ENCODE results near the gene PCDHA10.
"Not testable (repeated sequence)": the region's sequence is repeated elsewhere in the genome, so short reads cannot be mapped to it uniquely, and the experiment has no call there.

The PCDHA10 gene

GRCh38 chr5:140855772-140856674 lies at the start of gene PCDHA10:
PCDHA10 (plus strand) TSS chr5:140855897; CDS start chr5:140856049, 152 bp downstream.
- DNase-seq = no peak

- DNase-seq = no peak
Observed at GRCh38 chr5:140806834-140807775, 48.6 kb upstream of the PCDHA10 start, which contains the start of gene PCDHA4. PCDHA4 (plus strand) TSS chr5:140807068.

GRCh38 chr5:140808241-140808888 lies 47.3 kb upstream of the PCDHA10 start:
- DNase-seq = not testable (repeated sequence)

- DNase-seq = no peak
Observed at GRCh38 chr5:140808889-140809291, 46.8 kb upstream of the PCDHA10 start.

GRCh38 chr5:140821375-140822280 lies 34.1 kb upstream of the PCDHA10 start, which contains the start of gene PCDHA5:
PCDHA5 (plus strand) TSS chr5:140821613.
- peak; percentile 56 for DNase-seq

- DNase-seq = no peak
Observed at GRCh38 chr5:140822281-140822629, 33.4 kb upstream of the PCDHA10 start.

GRCh38 chr5:140822969-140823368 lies 32.7 kb upstream of the PCDHA10 start:
- not testable (repeated sequence) for DNase-seq

GRCh38 chr5:140823475-140823874 lies 32.2 kb upstream of the PCDHA10 start:
- DNase-seq = no peak

GRCh38 chr5:140827704-140828361 lies 27.9 kb upstream of the PCDHA10 start, which contains the start of gene PCDHA6:
PCDHA6 (plus strand) TSS chr5:140827960; CDS start chr5:140828092, 132 bp downstream.
- DNase-seq = no peak

GRCh38 chr5:140828362-140828737 lies 27.3 kb upstream of the PCDHA10 start:
- no peak for DNase-seq

GRCh38 chr5:140829511-140830501 lies 25.9 kb upstream of the PCDHA10 start:
- DNase-seq = not testable (repeated sequence)

- DNase-seq = no peak
Observed at GRCh38 chr5:140833993-140834392, 21.7 kb upstream of the PCDHA10 start, which contains the start of gene PCDHA7. PCDHA7 (plus strand) TSS chr5:140834269; CDS start chr5:140834384, 115 bp downstream.

GRCh38 chr5:140834439-140835008 lies 21.2 kb upstream of the PCDHA10 start:
- not testable (repeated sequence) for DNase-seq

- no peak for DNase-seq
Observed at GRCh38 chr5:140835622-140836510, 19.8 kb upstream of the PCDHA10 start.

GRCh38 chr5:140840978-140841962 lies 14.4 kb upstream of the PCDHA10 start, which contains the start of gene PCDHA8:
PCDHA8 (plus strand) TSS chr5:140841187; CDS start chr5:140841322, 135 bp downstream.
- no peak for DNase-seq

All from COR-L47 (cell line).